Measurements from ENCODE around the gene GPX4.

DNA sequence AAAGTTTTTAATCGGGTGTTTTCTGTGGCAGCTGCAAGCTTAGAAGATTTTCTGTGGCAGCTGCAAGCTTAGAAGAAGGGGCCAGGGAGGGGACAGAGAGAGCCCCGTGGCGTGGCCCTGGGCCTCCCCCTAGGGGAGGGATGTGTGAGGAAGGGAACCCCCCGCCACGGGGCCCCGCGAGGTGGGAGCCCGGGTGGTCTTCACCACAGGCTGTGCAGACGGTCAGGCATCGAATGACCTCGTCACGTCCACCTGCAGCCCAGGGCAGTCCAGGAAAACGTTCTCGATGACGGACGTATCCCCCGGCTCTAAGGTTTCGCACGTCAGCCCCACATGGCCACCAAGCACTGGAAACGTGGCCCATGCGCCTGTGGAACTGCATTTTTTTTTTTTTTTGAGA lies 17.2 kb upstream of the GPX4 start:
- TF ChIP-seq, protein P1, sequence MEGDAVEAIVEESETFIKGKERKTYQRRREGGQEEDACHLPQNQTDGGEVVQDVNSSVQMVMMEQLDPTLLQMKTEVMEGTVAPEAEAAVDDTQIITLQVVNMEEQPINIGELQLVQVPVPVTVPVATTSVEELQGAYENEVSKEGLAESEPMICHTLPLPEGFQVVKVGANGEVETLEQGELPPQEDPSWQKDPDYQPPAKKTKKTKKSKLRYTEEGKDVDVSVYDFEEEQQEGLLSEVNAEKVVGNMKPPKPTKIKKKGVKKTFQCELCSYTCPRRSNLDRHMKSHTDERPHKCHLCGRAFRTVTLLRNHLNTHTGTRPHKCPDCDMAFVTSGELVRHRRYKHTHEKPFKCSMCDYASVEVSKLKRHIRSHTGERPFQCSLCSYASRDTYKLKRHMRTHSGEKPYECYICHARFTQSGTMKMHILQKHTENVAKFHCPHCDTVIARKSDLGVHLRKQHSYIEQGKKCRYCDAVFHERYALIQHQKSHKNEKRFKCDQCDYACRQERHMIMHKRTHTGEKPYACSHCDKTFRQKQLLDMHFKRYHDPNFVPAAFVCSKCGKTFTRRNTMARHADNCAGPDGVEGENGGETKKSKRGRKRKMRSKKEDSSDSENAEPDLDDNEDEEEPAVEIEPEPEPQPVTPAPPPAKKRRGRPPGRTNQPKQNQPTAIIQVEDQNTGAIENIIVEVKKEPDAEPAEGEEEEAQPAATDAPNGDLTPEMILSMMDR (IDR thresholded peaks at IDR 0.05 in 8 of 11, conservative IDR thresholded peaks at IDR 0.05 in 3 of 11), result no peak
- TF ChIP-seq POLR2A (IDR thresholded peaks at IDR 0.05), result no peak
- peak; percentile 53 to 73 (median 65) for TF ChIP-seq POLR2AphosphoS5 (IDR thresholded peaks at IDR 0.05)

All from spleen (tissue), 7 donors.